Omental fat pad (tissue), 4 donors: ENCODE results near the gene CLMP. TPM values are rescaled to one million over a fixed set of nuclear protein-coding genes. Genes with fewer than 3 reads are reported as not detected.
A peak's percentile ranks its signal among the peaks of the same experiment; 100 is the strongest.

Source experiments
- ATAC-seq: fragments of 150-250 bp; one replicate; pipeline ENCODE4 v1.9.1; 2016; ENCODE audit warnings: mild to moderate bottlenecking, moderate library complexity; ENCODE audit not compliant: low FRiP score
- DNase-seq: peaks from one replicate; pipeline ENCODE4 v3.0.0-alpha.2; 2019; ENCODE audit warnings: low spot score
- total RNA-seq, 4 donors: library from RNA; depleted of rRNA; stranded (reverse); fragments of >200 nt; gene quantifications; one replicate each; pipeline ENCODE4 v1.1.0, GENCODE V29; 2016
- TF ChIP-seq, protein P1 (sequence below), 3 donors: fragments of 450-650 bp; IDR thresholded peaks; one replicate each; pipeline ENCODE4 v1.5.1; 2016 to 2017; ENCODE audit warnings: antibody characterized with exemption in 3 of 3, mild to moderate bottlenecking in 3 of 3, moderate library complexity in 2 of 3

CLMP gene
- total RNA-seq, 4 donors from 2014 or later: 89.7 to 182 (median 157) TPM

DNA sequence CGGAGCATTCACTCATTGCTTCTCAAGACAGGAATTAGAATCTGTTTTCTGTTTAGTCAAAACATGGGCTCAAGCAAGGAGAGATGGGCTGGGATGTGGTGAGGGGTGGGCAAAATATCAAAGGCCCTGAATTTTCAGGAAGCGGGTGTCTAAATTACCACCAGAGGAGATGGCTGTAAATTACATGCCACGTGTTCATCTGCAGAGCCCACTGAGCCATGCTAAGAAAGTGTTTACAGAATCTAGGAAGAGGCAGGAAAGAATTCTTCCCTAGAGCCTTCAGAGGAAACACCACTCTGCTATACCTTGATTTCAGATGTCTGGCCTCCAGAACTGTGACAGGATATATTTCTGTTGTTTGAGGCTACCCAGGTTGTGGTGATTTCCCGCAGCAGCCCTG lies 46.1 kb downstream of the CLMP start:
- ATAC-seq (no peak), DNase-seq (no peak)
- TF ChIP-seq, protein P1, sequence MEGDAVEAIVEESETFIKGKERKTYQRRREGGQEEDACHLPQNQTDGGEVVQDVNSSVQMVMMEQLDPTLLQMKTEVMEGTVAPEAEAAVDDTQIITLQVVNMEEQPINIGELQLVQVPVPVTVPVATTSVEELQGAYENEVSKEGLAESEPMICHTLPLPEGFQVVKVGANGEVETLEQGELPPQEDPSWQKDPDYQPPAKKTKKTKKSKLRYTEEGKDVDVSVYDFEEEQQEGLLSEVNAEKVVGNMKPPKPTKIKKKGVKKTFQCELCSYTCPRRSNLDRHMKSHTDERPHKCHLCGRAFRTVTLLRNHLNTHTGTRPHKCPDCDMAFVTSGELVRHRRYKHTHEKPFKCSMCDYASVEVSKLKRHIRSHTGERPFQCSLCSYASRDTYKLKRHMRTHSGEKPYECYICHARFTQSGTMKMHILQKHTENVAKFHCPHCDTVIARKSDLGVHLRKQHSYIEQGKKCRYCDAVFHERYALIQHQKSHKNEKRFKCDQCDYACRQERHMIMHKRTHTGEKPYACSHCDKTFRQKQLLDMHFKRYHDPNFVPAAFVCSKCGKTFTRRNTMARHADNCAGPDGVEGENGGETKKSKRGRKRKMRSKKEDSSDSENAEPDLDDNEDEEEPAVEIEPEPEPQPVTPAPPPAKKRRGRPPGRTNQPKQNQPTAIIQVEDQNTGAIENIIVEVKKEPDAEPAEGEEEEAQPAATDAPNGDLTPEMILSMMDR (IDR thresholded peaks at IDR 0.05): no peak

GRCh38 chr11:123145661-123146060 lies 49.4 kb downstream of the CLMP start:
- DNase-seq (no peak), ATAC-seq (no peak)
- TF ChIP-seq, protein P1 (IDR thresholded peaks at IDR 0.05): no peak

DNA sequence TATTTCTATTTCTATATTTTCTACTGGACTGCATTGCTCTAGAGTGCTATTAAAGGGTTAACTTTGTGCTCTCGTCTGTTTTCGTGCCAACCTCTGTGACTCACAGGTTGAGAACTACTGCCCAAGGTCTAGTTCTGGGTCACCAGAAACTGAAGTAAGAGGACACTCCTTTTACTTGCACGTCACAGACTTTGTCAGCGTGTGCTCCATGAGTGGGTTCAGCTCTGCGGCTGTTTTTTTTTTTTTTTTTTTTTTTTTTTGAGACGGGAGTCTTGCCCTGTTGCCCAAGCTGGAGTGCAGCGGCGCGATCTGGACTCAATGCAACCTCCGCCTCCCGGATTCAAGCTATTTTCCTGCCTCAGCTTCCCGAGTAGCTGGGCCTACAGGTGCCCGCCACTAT lies 49.8 kb downstream of the CLMP start:
- DNase-seq (no peak), ATAC-seq (peak; percentile 67)
- TF ChIP-seq, protein P1 (IDR thresholded peaks at IDR 0.05): no peak

DNA sequence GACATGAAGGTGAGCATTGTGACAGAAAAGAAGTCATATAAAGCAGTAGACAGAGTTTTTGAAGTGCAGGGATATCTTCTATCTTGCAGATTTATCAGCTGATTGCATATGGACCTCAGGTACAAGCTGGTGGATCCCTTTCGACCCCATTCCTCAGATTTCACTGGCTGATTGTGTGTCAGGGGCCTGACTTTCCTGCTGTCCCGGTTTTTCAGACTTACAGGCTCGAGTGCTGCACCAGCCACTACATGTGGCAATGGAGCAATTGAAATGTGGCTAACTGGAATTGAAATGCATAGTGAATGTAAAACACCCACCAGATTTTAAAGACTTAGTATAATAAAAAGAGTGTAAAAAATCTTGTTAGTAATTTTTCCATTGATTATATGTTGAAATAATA lies 50.3 kb downstream of the CLMP start:
- ATAC-seq (no peak), DNase-seq (no peak)
- TF ChIP-seq, protein P1 (IDR thresholded peaks at IDR 0.05): no peak

DNA sequence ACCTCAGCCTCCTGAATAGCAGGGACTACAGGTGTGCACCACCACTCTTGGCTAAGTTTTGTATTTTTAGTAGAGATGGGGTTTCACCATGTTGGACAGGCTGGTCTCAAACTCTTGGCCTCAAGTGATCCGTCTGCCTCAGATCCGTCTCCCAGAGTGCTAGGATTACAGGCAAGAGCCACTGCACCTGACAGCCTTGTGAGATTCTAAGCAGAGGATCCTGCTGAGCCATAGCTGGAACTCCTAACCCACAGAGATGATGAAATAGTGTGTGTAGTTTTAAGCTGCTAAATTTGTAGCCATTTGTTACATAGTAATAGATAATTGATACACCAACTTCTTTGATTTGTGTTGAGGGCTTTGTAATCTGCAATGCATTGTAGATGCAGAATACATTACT lies 51.1 kb downstream of the CLMP start:
- no peak for DNase-seq
- TF ChIP-seq, protein P1 (IDR thresholded peaks at IDR 0.05): no peak
- ATAC-seq: no peak

- no peak for DNase-seq
- TF ChIP-seq, protein P1 (IDR thresholded peaks at IDR 0.05): no peak
Measured at GRCh38 chr11:123143476-123143875, 51.6 kb downstream of the CLMP start.

GRCh38 chr11:123139206-123139605 lies 55.8 kb downstream of the CLMP start:
- ATAC-seq: no peak
- no peak for DNase-seq
- TF ChIP-seq, protein P1 (IDR thresholded peaks at IDR 0.05): no peak

More at GRCh38 chr11:123143476-123143875, 51.6 kb downstream of the CLMP start:
- ATAC-seq: no peak
